NK-92 (cell line): ENCODE data around the gene PLEKHF1.

Source experiments
- DNase-seq: peaks from one replicate; lab custom pipeline; 2025; ENCODE audit not compliant: unreplicated experiment; lab: John Stamatoyannopoulos, UW

Gene PLEKHF1

GRCh38 chr19:29634423-29635130 lies 30.7 kb upstream of the PLEKHF1 start:
- DNase-seq = no peak

DNA sequence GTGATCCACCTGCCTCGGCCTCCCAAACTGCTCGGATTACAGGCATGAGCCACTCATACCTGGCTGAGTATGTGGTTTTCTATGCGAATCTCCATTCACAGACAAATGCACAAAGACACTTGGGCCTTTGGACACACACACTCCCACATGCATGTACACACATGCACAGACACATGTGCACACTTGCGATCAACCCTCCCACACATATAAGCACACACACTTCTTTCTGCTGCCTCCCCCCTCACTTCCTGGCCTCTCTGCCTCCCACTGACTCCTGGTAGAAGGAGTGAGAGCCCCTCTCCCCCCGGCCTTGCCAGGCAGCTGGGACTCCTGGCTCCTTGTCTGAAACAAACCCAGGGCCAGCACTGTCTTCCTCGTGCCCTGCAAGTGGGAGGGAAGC lies 29.3 kb upstream of the PLEKHF1 start:
- DNase-seq = no peak

DNA sequence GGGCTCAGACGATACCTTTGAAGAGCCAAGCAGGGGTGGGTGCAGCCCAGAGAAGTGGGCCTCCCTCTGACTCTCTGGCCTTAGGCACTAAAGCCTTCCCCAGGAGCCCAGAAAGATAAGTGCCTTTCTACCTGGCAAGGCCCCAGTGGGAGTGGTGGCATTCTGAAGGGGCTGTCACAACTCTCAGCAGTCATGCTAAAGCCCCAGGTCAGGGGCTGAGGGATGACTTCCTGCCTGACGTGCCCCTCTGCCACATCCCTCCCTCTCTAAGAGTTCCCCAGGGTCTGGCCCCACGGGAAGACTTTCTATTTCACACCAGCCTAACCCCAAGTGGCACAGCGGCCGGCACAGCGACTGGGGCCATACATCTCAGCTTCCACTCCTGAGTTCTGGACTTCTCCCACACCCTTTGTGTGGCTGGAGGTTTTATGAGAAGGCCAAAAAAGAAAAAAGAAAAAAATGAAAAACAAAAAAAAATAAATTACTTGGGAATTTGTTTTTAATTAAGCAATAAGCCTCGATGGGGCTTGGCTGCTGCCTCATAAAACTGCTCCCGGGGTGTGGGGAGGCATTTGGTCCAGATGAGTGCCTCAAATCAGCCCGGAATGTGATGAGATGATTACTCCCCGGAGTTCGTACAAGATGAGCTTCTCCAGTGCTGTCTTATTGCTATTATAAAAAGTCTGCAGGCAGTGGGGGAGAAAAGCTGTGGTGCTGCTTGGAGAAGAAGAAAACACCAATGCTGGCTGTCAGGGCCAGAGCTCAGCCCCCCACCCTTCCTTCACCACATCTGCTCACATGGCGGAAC lies 28.5 kb upstream of the PLEKHF1 start:
- DNase-seq = no peak

DNA sequence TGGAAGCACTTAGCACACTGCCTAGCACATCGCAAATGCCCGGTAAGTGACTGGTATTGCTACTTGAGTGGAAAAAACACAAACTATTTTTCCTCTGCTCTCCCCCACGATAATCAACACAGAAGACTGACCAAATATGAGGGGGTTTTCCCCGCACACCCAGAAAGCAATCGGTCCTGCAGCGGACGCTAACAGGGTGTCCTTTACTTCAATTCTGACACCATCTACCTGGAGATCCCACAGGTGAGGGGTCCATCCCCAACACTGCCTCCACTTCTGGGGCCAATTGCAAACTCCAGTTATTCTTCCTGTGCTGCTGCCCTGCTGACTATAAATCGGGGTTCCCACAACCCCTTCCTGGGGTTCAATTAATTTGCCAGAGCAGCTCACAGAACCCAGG lies 26.2 kb upstream of the PLEKHF1 start:
- no peak for DNase-seq

DNA sequence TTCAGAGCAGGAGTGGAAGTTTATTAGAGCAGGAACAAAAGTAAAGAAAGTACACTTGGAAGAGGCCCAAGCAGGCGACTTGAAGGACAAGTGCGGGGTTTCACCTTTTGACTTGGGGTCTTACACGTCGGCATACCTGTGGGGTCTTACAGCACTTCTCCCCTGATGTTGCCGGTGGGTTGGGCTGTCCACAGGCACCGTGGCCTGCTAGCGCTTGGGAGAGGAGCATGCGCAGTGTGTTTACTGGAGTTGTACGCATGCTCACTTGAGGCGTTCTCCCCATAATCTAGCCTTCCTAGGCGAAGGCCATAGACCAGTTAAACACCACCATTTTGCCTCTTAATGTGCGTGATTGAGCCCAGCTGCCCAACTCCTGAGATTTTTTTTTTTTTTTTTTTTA lies 25.0 kb upstream of the PLEKHF1 start:
- no peak for DNase-seq

- no peak for DNase-seq
Measured at GRCh38 chr19:29641597-29641996, 23.7 kb upstream of the PLEKHF1 start.

DNA sequence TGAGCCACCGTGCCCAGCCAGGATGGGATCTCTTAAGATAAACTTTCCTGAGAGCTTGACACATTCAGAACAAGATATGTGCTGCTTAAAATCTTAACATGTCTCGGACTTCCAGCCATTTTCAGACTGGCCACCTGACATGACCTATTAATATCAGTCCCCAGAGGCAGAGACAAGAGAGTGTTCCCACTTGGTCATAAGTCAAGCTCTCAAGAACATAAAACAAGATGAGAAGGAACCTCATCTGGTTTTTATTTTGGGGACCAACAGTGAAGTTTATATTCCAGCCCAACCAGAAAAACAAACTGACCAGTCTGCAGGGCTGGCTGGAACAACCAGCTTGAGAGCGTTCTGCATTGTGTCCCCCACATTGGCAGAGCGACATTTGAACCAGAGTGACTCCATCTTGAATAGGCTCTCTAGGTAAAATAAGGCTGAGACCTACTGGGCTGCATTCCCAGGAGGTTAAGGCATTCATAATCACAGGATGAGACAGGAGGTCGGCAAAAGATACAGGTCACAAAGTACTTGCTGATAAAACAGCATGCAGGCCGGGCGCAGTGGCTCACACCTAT lies 21.8 kb upstream of the PLEKHF1 start:
- no peak for DNase-seq

GRCh38 chr19:29644210-29644609 lies 21.1 kb upstream of the PLEKHF1 start:
- no peak for DNase-seq

GRCh38 chr19:29645491-29645867 lies 19.8 kb upstream of the PLEKHF1 start:
- no peak for DNase-seq

- no peak for DNase-seq
Measured at GRCh38 chr19:29645911-29646310, 19.4 kb upstream of the PLEKHF1 start.

- DNase-seq = no peak
Measured at GRCh38 chr19:29650772-29651387, 14.4 kb upstream of the PLEKHF1 start.

GRCh38 chr19:29651622-29652394 lies 13.5 kb upstream of the PLEKHF1 start:
- DNase-seq = no peak

DNA sequence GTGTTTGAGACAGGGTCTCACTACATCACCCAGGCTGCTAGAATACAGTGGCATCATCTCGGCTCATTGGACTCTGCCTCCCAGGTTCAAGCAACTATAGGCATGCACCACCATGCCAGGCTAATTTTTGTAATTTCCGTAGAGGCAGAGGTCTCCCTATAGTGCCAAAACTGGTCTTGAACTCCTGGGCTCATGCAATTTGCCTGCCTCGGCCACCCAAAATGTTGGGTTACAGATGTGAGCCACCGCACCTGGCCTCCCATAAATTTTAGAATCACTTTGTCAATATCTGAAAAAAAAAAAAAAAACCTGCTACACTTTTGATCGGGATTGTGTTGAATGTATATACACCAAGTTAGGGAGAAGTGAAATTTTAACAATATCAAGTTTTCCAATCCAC lies 11.9 kb upstream of the PLEKHF1 start:
- DNase-seq = no peak

GRCh38 chr19:29655648-29656335 lies 9.5 kb upstream of the PLEKHF1 start:
- no peak for DNase-seq

- DNase-seq = no peak
Measured at GRCh38 chr19:29658221-29658991, 6.9 kb upstream of the PLEKHF1 start.

DNA sequence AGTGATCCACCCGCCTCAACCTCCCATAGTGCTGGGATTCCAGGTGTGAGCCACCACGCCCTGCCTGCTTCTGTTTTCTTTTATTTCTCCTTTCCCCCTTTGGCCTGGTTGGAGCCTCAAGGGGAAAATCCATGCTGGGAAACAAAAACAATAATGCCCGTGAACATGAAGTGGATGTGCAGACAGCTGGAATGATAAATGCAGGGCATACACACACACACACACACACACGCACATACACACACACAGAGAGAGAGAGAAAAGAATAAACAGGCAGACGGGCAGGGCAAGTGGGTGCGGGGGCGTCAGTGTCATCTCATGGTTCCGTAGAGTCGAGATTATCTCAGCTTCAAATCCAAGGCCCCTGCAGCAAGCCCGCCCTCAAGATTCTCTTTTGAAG lies 4.4 kb upstream of the PLEKHF1 start:
- DNase-seq = no peak

- no peak for DNase-seq
Measured at GRCh38 chr19:29662278-29662603, 3.0 kb upstream of the PLEKHF1 start.

- no peak for DNase-seq
Measured at GRCh38 chr19:29662604-29663404, 2.5 kb upstream of the PLEKHF1 start.
